ENCODE results near the gene CDYL2. TPM values are rescaled to one million over a fixed set of nuclear protein-coding genes. Genes with fewer than 3 reads are reported as not detected.

Gene CDYL2
- total and polyA plus RNA-seq, 4 donors = 0.84 to 4.1 (median 2.3) TPM

- TF ChIP-seq RXRA (IDR thresholded peaks at IDR 0.05) (no peak), SP1 (IDR thresholded peaks at IDR 0.05) (no peak), REST (IDR thresholded peaks at IDR 0.05) (no peak), JUND (IDR thresholded peaks at IDR 0.05) (no peak), HNF4G (IDR thresholded peaks at IDR 0.05) (no peak), TAF1 (conservative IDR thresholded peaks at IDR 0.05) (no peak), RAD21 (IDR thresholded peaks at IDR 0.05) (no peak), GABPA (IDR thresholded peaks at IDR 0.05 in 1 of 2, conservative IDR thresholded peaks at IDR 0.05 in 1 of 2) (no peak), EGR1 (IDR thresholded peaks at IDR 0.05; ENCODE audit: low read depth in 2 of 2) (no peak), FOXA1 (IDR thresholded peaks at IDR 0.05) (no peak)
- TF ChIP-seq, protein P1, sequence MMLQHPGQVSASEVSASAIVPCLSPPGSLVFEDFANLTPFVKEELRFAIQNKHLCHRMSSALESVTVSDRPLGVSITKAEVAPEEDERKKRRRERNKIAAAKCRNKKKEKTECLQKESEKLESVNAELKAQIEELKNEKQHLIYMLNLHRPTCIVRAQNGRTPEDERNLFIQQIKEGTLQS (IDR thresholded peaks at IDR 0.05) = no peak
- TF ChIP-seq, protein P2, sequence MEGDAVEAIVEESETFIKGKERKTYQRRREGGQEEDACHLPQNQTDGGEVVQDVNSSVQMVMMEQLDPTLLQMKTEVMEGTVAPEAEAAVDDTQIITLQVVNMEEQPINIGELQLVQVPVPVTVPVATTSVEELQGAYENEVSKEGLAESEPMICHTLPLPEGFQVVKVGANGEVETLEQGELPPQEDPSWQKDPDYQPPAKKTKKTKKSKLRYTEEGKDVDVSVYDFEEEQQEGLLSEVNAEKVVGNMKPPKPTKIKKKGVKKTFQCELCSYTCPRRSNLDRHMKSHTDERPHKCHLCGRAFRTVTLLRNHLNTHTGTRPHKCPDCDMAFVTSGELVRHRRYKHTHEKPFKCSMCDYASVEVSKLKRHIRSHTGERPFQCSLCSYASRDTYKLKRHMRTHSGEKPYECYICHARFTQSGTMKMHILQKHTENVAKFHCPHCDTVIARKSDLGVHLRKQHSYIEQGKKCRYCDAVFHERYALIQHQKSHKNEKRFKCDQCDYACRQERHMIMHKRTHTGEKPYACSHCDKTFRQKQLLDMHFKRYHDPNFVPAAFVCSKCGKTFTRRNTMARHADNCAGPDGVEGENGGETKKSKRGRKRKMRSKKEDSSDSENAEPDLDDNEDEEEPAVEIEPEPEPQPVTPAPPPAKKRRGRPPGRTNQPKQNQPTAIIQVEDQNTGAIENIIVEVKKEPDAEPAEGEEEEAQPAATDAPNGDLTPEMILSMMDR (IDR thresholded peaks at IDR 0.05; ENCODE audit: low read depth, low read length, missing input control) = no peak
- Histone ChIP-seq H3K36me3 (ENCODE audit: control insufficient read depth in 4 of 4, insufficient read depth in 3 of 4, low read depth in 1 of 4, low read length in 3 of 4) (no peaks in the 10 kb centered on the region), H3K9me3 (ENCODE audit: control insufficient read depth in 4 of 4, low read length in 3 of 4) (peaks cover 0 to 3% (median 2%) of the 10 kb centered on the region in 4 donors), H3K4me1 (ENCODE audit: control insufficient read depth in 4 of 4, insufficient read depth in 4 of 4, low read length in 3 of 4) (no peaks in the 10 kb centered on the region), H3K27ac (ENCODE audit: low read depth in 1 of 2, low read length in 2 of 2) (no peak overlapping the region), H3K4me3 (ENCODE audit: low read depth in 1 of 3, low read length in 3 of 3) (no peak overlapping the region), H3K9ac (ENCODE audit: low read depth in 1 of 2, low read length in 2 of 2) (no peak overlapping the region), H3K27me3 (ENCODE audit: control insufficient read depth in 4 of 4, insufficient read depth in 4 of 4, low read length in 3 of 4) (no peaks in the 10 kb centered on the region)
- DNase-seq (ENCODE audit: low spot score) = no peak
- WGBS = 95% methylated on average over 4 of the region's 4 CpGs
These were observed 93.0 kb downstream of the CDYL2 start for GRCh38 chr16:80711406-80711805.

DNA sequence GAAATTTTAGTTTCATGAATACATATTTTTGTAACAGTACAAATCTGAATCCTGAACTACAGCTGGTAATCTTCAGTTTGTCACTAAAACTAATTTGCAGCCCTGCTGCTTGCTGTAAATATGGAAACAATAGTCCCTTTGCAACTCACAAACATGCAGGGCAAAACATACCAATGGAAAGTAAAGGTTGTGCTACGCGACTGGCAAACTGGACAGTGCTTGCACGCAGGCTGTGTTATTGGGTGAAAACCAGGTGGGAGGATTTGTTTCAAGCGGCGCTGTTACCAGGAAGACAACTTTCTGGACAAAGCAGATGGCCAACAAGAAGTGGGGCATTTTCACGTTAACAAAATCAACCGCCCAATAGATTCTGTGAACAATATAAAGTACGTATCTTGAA, 93.5 kb downstream of the CDYL2 start:
- Histone ChIP-seq H3K9me3 (ENCODE audit: control insufficient read depth in 4 of 4, low read length in 3 of 4) (peaks cover 0 to 3% (median 2%) of the 10 kb centered on the region in 4 donors), H3K36me3 (ENCODE audit: control insufficient read depth in 4 of 4, insufficient read depth in 3 of 4, low read depth in 1 of 4, low read length in 3 of 4) (no peaks in the 10 kb centered on the region), H3K9ac (ENCODE audit: low read depth in 1 of 2, low read length in 2 of 2) (no peak overlapping the region)

More for the DNA sequence above, 93.5 kb downstream of the CDYL2 start:
- WGBS = 97% methylated on average over 8 of the region's 8 CpGs
- no peak for DNase-seq (ENCODE audit: low spot score)
- Histone ChIP-seq H3K27ac (ENCODE audit: low read depth in 1 of 2, low read length in 2 of 2) (no peak overlapping the region), H3K4me1 (ENCODE audit: control insufficient read depth in 4 of 4, insufficient read depth in 4 of 4, low read length in 3 of 4) (no peaks in the 10 kb centered on the region), H3K4me3 (ENCODE audit: low read depth in 1 of 3, low read length in 3 of 3) (no peak overlapping the region), H3K27me3 (ENCODE audit: control insufficient read depth in 4 of 4, insufficient read depth in 4 of 4, low read length in 3 of 4) (no peaks in the 10 kb centered on the region)
- no peak for TF ChIP-seq HNF4A (conservative IDR thresholded peaks at IDR 0.05)
- no peak for TF ChIP-seq REST (IDR thresholded peaks at IDR 0.05)
- TF ChIP-seq JUND (IDR thresholded peaks at IDR 0.05) = no peak
- TF ChIP-seq FOXA1 (IDR thresholded peaks at IDR 0.05) = no peak
- TF ChIP-seq, protein P2 (IDR thresholded peaks at IDR 0.05; ENCODE audit: low read depth, low read length, missing input control) = no peak
- TF ChIP-seq, protein P3, sequence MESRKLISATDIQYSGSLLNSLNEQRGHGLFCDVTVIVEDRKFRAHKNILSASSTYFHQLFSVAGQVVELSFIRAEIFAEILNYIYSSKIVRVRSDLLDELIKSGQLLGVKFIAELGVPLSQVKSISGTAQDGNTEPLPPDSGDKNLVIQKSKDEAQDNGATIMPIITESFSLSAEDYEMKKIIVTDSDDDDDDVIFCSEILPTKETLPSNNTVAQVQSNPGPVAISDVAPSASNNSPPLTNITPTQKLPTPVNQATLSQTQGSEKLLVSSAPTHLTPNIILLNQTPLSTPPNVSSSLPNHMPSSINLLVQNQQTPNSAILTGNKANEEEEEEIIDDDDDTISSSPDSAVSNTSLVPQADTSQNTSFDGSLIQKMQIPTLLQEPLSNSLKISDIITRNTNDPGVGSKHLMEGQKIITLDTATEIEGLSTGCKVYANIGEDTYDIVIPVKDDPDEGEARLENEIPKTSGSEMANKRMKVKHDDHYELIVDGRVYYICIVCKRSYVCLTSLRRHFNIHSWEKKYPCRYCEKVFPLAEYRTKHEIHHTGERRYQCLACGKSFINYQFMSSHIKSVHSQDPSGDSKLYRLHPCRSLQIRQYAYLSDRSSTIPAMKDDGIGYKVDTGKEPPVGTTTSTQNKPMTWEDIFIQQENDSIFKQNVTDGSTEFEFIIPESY (IDR thresholded peaks at IDR 0.05) = no peak
- TF ChIP-seq, protein P1 (IDR thresholded peaks at IDR 0.05) = no peak
- TF ChIP-seq RXRA (IDR thresholded peaks at IDR 0.05) = no peak
- no peak for TF ChIP-seq TAF1 (conservative IDR thresholded peaks at IDR 0.05)
- no peak for TF ChIP-seq FOXA2 (IDR thresholded peaks at IDR 0.05)
- TF ChIP-seq EGR1 (IDR thresholded peaks at IDR 0.05; ENCODE audit: low read depth in 2 of 2) = no peak
- TF ChIP-seq GABPA (IDR thresholded peaks at IDR 0.05 in 1 of 2, conservative IDR thresholded peaks at IDR 0.05 in 1 of 2) = no peak
- no peak for TF ChIP-seq RAD21 (IDR thresholded peaks at IDR 0.05)
- TF ChIP-seq SP1 (IDR thresholded peaks at IDR 0.05) = no peak
- TF ChIP-seq HNF4G (IDR thresholded peaks at IDR 0.05) = no peak
- TF ChIP-seq NR2F2 (IDR thresholded peaks at IDR 0.05) = no peak

Measured in liver (tissue), 9 donors.